HG03175 (cell line): ENCODE measurements around the gene UBE2F.
"Not testable (repeated sequence)": the region's sequence is repeated elsewhere in the genome, so short reads cannot be mapped to it uniquely, and the experiment has no call there.

Source experiments
- ATAC-seq: cut with Tn5 transposase; IDR thresholded peaks from one replicate; pipeline ENCODE4 v1.9.1; 2021; ENCODE audit warnings: mild to moderate bottlenecking, moderate library complexity; ENCODE audit not compliant: unreplicated experiment

UBE2F gene

DNA sequence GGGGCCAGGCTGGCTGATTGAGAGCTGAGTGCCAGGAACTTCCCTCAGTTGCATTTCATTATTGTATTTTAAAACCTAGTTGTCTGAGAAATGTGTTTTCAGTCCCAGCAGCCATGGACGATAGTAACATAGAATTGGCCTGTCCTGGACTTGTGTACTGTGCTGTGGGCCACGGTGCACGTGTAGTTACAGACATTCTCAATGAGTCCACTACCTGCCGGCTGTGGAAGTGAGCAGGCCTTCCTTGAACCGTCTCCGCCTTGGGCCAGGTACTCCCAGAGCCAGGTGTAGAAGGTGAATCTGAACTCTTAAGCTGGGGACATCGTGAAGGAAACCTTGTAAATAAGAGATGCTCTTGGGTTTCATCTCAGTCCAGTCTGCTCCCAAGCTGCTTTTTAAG, 47.0 kb downstream of the UBE2F start:
- ATAC-seq: no peak

- no peak for ATAC-seq
These were observed 48.9 kb downstream of the UBE2F start for GRCh38 chr2:238015705-238016104.

- ATAC-seq: no peak
These were observed 49.7 kb downstream of the UBE2F start for GRCh38 chr2:238016526-238016925.

- ATAC-seq: no peak
These were observed 53.1 kb downstream of the UBE2F start for GRCh38 chr2:238019962-238020361.

DNA sequence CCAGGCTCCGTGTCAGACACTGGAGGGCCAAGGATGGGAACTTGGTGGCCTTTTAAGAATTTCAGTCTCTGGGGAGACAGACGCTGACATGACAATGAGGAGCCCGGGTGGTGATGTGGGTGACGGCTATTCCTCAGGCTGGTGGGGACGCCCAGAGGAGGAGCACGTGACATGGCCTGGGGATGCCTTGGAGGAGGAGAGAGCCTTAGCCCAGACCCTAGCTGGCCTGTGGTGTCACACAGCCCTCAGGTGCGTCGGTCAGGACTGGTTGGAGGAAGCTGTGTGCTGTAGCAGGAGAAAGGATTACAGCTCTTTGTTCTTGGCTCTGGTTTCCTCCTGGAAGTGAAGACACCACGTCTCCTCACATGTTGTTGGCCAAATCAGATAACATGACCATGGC, 54.0 kb downstream of the UBE2F start:
- ATAC-seq: no peak

DNA sequence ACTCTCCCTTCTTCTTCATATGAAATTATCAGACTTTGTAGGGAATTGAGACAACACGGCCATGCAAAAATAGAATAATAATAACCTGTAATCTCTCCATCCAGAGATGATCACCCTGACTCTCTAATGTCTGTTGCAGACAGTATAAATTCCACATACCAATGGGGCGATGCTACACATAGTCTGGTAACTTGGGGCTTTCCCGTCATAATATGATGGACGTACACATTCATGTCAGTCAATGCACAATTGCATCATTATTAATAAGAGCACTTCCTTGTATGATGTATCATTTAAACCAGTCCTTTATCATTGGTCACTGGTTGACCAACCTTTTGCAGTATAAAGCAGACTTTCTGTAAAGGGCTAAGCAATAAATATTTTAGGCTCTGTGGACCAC, 54.5 kb downstream of the UBE2F start:
- ATAC-seq: no peak

- ATAC-seq: no peak
These were observed 55.9 kb downstream of the UBE2F start for GRCh38 chr2:238022594-238023157.

- ATAC-seq: no peak
These were observed 56.8 kb downstream of the UBE2F start for GRCh38 chr2:238023608-238024007.

- no peak for ATAC-seq
These were observed 58.2 kb downstream of the UBE2F start for GRCh38 chr2:238024986-238025385.

DNA sequence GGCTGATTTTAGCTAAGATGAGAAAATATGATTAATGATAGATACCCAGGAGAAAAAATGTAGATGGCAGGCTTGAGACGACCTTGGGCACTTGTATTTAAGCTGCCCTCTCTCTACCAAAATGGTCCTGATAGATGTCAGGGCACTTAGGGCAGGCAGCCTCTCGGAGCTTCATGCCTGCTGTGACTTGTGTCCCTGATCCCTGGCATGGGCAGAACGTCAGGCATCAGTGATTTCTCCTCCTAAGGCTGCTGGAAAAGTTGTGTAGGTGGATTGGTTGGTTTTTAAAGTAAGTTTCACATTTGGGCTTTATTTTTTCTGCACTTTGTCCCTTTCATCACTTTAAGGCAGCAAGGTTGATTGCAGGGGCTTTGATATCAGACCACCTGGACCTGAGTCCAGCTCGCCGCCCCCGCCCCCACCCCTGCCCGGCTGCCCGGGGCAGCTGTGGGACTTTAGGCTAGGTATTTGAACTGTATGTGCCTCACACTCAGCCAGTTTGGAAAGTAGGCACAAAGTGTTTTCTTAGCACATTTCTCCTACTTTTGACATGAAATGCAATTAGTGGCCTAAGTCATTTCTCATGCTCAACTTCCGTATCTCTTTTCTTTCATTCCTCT, 59.0 kb downstream of the UBE2F start:
- ATAC-seq: no peak

- ATAC-seq: no peak
These were observed 60.2 kb downstream of the UBE2F start for GRCh38 chr2:238027058-238027457.

DNA sequence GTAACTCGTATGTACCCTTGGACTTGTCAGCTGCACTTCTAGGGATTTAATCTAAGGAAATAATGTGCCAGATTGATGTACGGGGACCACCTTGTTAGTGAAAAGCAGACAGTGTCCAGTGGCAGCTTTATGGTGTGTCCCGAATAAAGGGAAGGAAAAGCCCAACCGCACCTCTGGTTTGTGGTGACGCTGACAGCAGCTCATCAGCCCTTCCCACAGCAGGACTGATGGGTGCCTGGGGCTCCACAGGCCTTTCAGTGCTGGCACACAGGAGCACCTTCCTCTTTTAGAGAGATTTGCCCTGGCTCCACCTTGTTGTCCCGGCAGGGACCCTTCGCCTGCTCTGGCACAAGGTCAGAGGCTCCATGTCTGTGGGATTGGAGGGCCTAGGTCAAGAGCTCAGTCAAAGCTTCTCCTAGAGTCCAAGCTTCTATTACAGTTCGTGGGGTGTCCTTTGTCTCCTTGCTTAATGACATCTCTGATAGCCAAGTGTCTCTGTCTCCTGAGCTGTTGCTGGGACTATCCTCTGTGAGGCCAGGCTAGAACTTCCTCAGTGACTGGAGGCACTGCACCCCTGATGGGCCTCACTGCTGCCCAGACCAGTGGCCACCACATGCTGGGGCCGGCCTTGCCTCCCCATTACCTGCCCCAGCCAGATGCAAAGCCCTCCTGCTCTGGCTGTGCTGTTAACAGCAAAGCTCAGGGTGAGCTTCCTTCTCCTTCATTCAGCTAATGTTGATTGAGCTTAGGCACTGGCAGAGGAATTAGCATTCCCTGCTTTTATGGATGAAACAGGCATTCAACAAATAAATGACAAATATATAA, 61.0 kb downstream of the UBE2F start:
- no peak for ATAC-seq

GRCh38 chr2:238029853-238030252, 63.0 kb downstream of the UBE2F start:
- no peak for ATAC-seq

DNA sequence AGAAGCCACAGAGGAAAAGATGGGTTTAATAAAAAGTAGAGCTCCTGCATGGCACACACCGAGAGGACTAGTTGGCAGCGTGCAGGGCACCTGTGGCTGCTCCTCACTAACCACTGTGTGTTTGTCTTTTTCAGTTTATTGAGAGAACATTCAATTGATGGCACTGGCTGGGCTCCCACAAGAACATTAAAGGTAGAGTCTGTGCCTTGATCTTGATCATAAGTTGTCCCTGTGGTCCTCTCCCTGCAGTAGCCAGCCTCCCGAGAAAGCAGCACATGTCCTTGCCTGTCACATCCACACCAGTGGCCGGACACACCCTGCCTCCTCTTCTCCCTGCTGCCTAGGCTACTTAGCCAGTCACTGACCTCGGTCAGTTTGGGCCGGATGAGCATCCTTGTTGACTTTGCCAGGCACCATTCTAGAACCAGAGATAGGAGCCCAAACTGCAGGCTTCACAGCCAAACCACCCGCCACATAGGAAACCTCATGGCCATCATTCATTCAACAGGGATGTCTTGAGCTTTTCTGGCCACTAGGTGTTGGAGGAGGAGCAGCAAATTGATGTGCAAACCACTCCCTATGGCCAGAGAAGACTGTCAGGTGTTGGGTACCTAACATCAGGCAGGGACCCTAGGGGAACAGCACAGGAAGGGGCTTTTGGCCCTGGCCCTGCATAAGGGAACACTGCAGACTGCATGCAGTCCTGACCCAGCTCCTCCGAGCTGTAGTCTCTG, 63.8 kb downstream of the UBE2F start:
- ATAC-seq: no peak

DNA sequence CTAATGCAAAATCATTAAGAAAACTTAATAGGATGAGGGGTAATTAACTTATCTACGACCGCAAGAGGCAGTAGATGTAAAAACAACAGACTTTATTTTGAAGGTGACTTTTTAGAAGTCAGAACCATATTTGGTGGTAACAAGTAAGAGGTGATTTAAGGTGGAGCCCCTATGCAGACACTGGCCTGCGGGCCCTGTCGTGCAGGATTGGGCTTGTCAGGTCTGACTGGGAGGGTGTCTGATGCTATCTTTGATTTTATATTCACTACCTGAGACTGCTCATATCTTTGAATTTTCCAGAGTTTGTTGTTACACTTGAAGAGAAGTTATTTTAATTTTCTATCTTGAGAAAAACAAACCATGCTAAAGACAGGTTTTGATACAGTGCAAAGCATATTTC, 64.9 kb downstream of the UBE2F start:
- no peak for ATAC-seq

DNA sequence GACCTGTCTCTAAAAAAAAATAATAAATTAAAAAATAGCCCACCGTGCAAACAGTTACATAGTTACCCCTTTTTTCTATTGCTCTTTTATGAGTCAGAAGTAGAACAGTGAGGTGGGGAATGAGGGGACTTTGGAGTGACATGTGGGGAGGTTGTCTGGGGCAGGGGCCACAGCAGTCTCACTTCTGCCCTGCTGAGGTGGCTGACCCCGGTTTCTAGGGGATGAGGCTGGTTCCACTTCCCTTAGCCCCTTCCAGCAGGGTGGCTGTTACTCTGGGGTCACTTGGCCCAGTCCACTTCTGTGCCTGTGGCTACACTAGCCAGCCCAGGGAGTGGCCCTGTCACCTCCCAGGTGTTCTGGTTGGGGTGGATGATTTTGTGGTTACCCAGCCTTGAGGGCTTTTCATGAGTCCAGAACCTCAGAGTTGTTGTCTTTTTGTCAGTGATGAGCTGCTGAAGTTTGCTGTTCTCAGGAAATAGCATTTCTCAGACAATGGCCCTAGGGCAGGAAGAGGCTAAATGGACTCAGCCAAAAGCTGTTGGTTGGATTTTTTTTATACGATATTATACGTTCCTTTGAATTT, 66.0 kb downstream of the UBE2F start:
- ATAC-seq: no peak

- ATAC-seq: not testable (repeated sequence)
These were observed 67.2 kb downstream of the UBE2F start for GRCh38 chr2:238033991-238034390.

DNA sequence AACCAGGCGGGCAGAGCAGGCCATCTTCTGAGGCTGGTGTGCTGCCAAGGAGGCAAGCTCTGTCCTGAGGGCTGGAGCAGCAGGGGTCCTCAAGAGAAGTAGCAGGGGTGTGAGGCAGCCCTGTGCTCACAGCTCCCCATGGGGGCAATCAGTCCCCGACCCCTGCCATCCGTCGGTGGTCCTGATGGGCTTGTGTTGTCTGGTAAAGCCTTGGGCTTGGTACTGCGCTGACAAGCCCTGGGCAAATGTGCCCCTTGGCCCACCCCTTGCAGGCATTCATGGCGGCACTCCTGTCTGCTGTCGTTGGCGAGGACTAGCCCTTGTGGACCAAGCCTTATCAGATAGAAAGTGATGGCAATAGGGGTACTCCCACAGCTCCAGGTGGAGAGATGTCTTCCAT, 71.4 kb downstream of the UBE2F start:
- no peak for ATAC-seq

DNA sequence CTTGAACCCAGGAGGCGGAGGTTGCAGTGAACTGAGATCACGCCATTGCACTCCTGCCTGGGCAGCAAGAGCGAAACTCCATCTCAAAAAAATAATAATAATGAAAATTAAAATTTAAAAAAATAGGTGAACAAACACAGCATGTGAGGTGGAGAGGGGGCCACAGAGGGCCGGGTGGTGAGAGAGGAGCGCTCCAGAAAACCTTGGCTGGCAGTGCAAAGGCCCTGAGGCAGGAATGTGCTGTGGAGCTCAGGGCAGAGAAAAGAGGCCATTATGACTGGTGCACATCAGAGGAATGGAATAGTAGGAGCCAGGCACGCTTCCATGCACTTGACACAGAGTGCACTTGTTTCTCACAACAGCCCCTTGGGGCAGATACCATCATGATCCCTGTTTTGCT, 72.3 kb downstream of the UBE2F start:
- ATAC-seq: no peak

- no peak for ATAC-seq
These were observed 73.2 kb downstream of the UBE2F start for GRCh38 chr2:238039985-238040384.

DNA sequence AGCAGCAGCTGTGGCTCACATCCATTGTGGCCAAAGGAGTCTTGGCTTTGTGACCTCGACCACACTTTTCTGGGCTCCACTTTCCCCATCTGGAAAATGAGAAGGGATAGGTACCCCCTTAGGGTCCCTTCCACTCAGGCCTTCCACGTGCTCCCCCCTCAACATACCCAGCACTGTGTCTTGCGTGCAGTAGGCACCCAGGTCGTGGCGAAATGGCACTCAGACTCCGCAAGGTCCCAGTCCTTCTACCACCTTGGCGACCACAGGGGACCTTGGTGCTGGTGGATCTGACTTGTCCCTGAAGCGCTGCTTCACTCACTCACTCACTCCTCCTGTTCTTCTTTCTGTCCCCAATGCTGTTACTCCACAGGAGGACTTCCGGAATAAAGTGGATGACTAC, 74.1 kb downstream of the UBE2F start:
- no peak for ATAC-seq
